Embryonic facial prominence (tissue), 1 donor: ENCODE data around the gene THBS2.
"Not testable (repeated sequence)": the region's sequence is repeated elsewhere in the genome, so short reads cannot be mapped to it uniquely, and the experiment has no call there.

Experiments used
- DNase-seq: peaks from one replicate; pipeline ENCODE4 v3.0.0-alpha.2; 2016; ENCODE audit errors: extremely low spot score

The THBS2 gene

GRCh38 chr6:169212436-169212835 is 41.2 kb downstream of the THBS2 start:
- no peak for DNase-seq

GRCh38 chr6:169211881-169212280 is 41.8 kb downstream of the THBS2 start:
- DNase-seq = no peak

GRCh38 chr6:169210611-169211010 is 43.0 kb downstream of the THBS2 start:
- no peak for DNase-seq

DNA sequence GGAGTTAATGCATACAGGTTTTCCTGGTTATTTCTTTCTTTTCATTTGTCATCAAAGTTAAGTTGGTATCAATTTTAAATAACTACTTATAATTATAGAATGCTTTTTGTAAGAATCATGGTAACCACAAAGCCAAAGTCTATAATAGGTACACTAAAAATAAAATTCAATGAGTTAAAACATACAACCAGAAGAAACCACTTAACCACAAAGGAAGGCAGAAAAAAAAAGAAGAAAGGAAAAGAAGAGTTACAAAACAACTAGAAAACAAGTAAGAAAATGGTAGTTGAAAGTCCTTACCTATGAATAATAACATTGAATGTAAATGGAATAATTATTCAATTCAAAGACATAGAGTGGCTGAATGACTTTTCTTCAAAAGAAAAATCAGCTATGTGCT is 45.6 kb downstream of the THBS2 start:
- no peak for DNase-seq

DNA sequence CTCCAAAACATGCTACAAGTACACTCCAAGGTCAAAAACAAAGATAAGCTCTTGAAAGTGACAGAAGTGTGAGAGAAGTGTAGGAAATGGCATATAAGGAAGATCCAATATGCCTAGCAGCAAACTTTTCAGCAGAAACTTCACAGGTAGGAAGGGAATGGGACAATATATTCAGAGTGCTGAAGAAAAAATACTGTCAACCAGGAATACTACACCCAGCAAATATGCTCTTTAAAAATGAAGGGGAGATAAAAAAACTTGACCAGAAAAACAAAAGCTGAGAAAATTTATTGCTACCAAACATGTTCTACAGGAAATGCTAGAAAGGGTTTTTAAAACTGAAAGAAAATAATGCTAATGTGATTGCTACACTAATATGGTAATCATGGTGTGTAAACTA is 46.2 kb downstream of the THBS2 start:
- no peak for DNase-seq

DNA sequence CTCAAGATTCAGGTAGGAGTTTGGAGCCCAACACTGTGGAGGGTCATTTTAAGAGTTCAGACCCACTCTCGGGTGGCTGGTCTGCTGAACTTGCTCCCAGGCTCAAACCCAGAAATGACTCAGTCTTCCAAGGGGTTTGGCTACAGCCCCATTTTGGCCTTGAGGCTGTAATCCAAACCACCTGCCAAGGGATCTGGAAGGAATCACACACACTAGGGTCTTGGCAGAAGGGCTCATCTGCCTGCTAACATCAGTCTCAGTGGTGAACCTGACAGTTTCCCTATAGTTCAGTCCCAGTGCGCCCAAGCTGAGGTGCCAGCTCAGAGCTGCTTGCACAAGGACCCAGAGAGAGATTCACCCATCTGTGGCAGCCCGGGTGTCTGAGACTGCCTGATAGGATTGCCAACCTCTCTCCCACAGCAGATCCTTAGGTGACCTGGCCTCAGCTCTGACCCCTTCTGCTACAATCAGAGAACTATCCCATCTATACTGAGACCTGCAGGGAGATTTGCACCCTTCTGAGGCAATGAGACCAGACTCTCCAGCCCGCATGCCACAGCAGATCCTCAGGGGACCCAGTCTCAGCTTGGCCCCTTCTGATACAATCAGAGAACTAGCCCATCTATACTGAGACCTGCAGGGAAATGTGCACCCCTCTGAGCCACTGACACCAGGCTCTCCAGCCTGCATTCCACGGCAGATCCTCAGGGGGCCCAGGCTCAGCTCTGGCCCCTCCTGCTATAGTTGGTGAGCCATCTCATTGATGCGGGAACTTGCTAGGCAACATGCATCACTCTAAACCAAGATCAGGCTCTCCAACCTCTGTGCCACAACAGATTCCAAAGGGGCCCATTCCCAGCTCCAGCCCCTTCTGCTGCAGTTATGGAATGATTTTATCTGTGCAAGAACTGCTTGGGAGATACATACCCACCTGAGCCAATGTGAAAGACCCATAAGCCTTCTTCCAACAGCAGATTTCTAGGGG is 48.2 kb downstream of the THBS2 start:
- no peak for DNase-seq

- no peak for DNase-seq
These were observed 49.5 kb downstream of the THBS2 start for GRCh38 chr6:169204167-169204566.

DNA sequence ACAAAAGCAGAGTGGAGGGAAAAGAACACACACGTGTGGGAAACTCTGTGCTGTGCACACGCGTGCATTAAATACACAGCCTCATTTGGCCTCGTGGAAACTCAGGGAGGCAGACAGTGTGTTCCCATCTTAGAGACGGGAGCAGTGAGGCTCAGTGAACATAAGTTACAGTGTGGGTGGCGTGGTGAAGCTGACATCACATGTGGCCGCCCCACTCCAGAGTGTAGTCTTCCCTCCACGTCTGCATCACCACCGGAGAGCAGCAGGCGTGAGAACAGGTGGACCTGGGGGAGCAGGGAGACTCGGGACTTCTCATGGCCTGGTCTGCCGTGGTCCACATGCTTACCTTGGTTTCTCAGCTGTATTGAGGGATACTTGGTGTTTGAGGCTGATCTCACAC is 51.7 kb downstream of the THBS2 start:
- no peak for DNase-seq

GRCh38 chr6:169200893-169201514 is 52.6 kb downstream of the THBS2 start:
- DNase-seq = no peak

GRCh38 chr6:169199625-169200335 is 53.9 kb downstream of the THBS2 start:
- no peak for DNase-seq

GRCh38 chr6:169198885-169199284 is 54.8 kb downstream of the THBS2 start:
- DNase-seq = no peak

GRCh38 chr6:169197929-169198328 is 55.7 kb downstream of the THBS2 start:
- not testable (repeated sequence) for DNase-seq

DNA sequence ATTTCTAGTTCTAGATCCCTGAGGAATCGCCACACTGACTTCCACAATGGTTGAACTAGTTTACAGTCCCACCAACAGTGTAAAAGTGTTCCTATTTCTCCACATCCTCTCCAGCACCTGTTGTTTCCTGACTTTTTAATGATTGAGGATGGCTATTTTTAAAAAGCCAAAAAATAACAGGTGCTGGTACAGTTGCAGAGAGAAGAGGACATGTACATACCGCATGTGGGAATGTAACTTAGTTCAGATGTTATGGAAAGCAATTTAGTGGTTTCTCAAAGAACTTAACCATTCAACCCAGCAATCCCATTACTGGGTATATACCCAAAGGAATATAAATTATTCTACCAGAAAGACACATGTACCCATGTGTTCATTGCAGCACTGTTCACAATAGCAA is 57.4 kb downstream of the THBS2 start:
- not testable (repeated sequence) for DNase-seq

GRCh38 chr6:169194737-169195136 is 58.9 kb downstream of the THBS2 start:
- no peak for DNase-seq

- no peak for DNase-seq
These were observed 62.7 kb downstream of the THBS2 start for GRCh38 chr6:169190970-169191369.

- no peak for DNase-seq
These were observed 63.5 kb downstream of the THBS2 start for GRCh38 chr6:169190144-169190584.

DNA sequence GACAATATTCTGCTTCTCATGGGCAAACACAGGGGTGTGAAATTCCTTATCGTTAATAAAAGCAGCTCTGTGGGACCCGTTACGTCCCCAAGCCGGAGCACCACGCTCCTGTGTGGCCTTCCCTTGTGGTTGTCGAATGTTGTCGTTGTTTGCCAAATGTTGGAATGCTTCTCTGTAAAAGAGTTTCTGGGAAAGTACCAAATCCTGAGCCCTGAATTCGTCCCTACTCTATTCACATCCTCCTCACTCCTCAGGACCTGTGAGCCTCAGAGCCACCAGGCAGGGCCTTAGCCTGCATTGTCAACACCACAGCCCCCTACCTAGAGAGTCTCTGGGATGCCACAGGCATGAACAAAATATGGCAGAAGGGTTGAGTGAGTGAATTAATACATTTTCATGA is 64.0 kb downstream of the THBS2 start:
- DNase-seq = no peak

DNA sequence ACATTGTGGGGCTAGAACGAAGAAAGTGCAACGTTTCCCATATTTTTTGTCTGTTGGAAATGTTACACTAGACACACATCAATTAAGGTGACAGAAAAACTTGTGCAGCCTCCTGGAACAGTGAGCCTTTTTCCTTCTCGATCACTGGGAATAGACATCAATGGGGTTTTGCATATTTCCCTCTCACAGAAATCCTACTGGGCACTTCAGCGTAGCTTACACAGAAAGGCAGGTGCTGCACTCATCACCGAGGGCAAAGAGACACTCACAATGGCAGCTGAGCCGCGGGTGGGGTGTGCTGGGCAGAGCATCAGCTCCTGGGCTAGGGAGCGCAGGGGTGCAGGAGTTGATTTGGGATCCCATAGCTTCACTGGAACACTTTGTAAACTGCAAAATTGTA is 64.5 kb downstream of the THBS2 start:
- DNase-seq = no peak

- no peak for DNase-seq
These were observed 65.2 kb downstream of the THBS2 start for GRCh38 chr6:169188475-169188874.

DNA sequence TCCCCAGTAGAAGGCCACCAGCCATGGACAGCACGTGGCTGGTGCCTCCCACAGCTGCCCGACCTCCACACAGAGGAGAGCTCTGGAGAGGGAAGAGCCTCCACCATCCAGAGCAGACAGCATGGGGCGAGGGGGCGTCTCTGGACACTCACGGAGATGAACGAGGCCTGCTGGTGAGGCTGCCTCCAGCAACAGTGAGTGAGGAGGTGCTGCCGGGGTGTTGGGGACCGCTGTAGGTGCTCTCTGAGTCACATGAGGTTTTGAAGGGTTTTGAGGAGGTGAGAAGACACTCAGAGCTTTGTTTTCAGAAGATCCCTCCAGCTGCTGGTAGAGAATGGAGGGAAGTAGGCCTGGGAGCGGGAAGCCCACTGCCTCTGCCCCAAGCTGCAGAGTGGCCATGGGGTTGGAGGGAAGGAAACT is 65.6 kb downstream of the THBS2 start:
- DNase-seq = no peak

DNA sequence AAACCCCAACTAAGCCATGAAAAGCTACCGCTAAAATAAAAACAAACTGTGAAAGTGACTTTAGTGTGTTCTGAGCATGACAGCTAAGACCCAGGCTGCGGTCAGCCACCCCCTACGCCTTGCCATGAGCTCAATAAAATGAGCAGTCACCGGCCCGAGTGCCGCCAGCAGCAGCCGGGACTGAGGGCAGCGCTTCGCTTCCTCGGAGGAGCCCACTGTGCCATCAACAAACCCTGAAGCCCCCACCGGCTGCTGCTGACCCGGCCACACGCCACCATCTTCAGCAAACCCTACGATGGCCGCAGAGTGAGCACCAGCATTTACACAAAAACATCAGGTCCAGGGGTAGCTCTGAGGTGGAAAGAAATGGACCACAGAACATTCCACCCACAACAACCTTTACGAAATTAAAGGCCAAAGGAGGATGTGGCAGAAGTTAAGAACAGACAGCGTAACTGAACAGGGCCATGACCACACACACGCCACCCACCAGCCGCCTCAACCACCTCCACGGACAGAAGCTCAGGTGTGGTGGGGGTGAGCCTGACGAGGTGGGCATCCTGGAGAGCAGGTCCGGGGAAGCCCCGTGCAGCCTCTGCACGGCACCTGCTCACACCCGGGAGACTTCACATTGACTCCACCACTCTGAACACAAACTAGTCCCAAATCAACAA is 67.0 kb downstream of the THBS2 start:
- DNase-seq = no peak
